WTC11 (cell line): Measurements from ENCODE around the gene SORL1.

Experiments used
- ATF1 ChIP-seq: sonication (generic); formaldehyde crosslinking; IDR thresholded peaks from 2 replicates; pipeline ENCODE4 v1.8.1; 2023; ENCODE audit warnings: mild to moderate bottlenecking, moderate library complexity, missing genetic modification reagents
- CTCF ChIP-seq: fragments of 200-600 bp; IDR thresholded peaks from 2 replicates; pipeline ENCODE4 v1.8.0; 2022; ENCODE audit warnings: antibody characterized with exemption
- ETV6 ChIP-seq: sonication (generic); formaldehyde crosslinking; IDR thresholded peaks from 2 replicates; pipeline ENCODE4 v1.8.1; 2022; ENCODE audit warnings: mild to moderate bottlenecking, missing genetic modification reagents
- GABPB1 ChIP-seq: sonication (generic); formaldehyde crosslinking; IDR thresholded peaks from 2 replicates; pipeline ENCODE4 v1.8.1; 2023; ENCODE audit warnings: mild to moderate bottlenecking, missing genetic modification reagents
- IRF2 ChIP-seq: sonication (generic); formaldehyde crosslinking; IDR thresholded peaks from 2 replicates; pipeline ENCODE4 v1.8.0; 2022; ENCODE audit warnings: low read depth, missing genetic modification reagents, borderline replicate concordance
- MYBL2 ChIP-seq: sonication (generic); formaldehyde crosslinking; IDR thresholded peaks from 2 replicates; pipeline ENCODE4 v1.8.1; 2023; ENCODE audit warnings: mild to moderate bottlenecking, moderate library complexity, missing genetic modification reagents
- NFATC4 ChIP-seq: fragments of 250-450 bp; sonication (Bioruptor Pico); IDR thresholded peaks from 2 replicates; pipeline ENCODE4 v1.9.0; 2021; ENCODE audit warnings: mild to moderate bottlenecking
- NFYB ChIP-seq: sonication (generic); formaldehyde crosslinking; conservative IDR thresholded peaks from 2 replicates; pipeline ENCODE4 v1.8.0; 2022; ENCODE audit warnings: low read depth, missing genetic modification reagents
- NR2C2 ChIP-seq: sonication (generic); formaldehyde crosslinking; IDR thresholded peaks from 2 replicates; pipeline ENCODE4 v1.8.0; 2022; ENCODE audit warnings: mild to moderate bottlenecking, missing genetic modification reagents
- SP1 ChIP-seq: sonication (generic); formaldehyde crosslinking; conservative IDR thresholded peaks from 2 replicates; pipeline ENCODE4 v1.8.1; 2022; ENCODE audit warnings: missing genetic modification reagents
- ZNF121 ChIP-seq: sonication (generic); formaldehyde crosslinking; IDR thresholded peaks from 2 replicates; pipeline ENCODE4 v1.8.0; 2023; ENCODE audit warnings: missing genetic modification reagents
- ZNF416 ChIP-seq: fragments of 250-450 bp; sonication (Bioruptor Pico); IDR thresholded peaks from 2 replicates; pipeline ENCODE4 v1.9.0; 2021; ENCODE audit warnings: mild to moderate bottlenecking, inconsistent platforms
- ZNF425 ChIP-seq: fragments of 250-450 bp; sonication (Bioruptor Pico); conservative IDR thresholded peaks from 2 replicates; pipeline ENCODE4 v1.9.0; 2021; ENCODE audit warnings: mild to moderate bottlenecking
- TF ChIP-seq, protein P1 (sequence below): sonication (generic); formaldehyde crosslinking; IDR thresholded peaks from 2 replicates; pipeline ENCODE4 v1.8.1; 2023; ENCODE audit warnings: mild to moderate bottlenecking, missing genetic modification reagents, borderline replicate concordance

DNA sequence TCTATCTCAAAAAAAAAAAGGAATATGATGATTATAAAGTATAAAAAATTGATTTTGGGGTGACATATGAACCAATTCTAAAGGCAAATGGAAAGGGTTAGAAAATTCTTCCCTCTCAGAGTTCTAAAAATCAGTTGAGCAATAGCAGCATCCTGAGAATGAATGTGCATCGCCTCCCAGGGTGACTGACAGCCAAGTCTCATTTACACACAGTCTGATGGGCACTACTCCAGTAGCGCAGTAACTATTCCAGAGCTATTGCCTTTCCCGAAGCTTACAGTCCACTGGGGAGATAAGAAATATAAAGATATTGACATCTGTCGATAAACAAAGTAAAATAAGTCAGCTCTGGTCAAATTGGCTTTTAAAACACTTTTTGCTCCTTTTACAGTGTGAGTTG is 32.3 kb upstream of the SORL1 start:
- TF ChIP-seq CTCF: no peak
- no peak for TF ChIP-seq NFATC4 (CRISPR knock-in tag)
- TF ChIP-seq ETV6: no peak
- TF ChIP-seq SP1 (CRISPR knock-in tag): no peak
- TF ChIP-seq IRF2 (CRISPR knock-in tag): no peak
- TF ChIP-seq ZNF425 (CRISPR knock-in tag): no peak
- TF ChIP-seq, protein P1, sequence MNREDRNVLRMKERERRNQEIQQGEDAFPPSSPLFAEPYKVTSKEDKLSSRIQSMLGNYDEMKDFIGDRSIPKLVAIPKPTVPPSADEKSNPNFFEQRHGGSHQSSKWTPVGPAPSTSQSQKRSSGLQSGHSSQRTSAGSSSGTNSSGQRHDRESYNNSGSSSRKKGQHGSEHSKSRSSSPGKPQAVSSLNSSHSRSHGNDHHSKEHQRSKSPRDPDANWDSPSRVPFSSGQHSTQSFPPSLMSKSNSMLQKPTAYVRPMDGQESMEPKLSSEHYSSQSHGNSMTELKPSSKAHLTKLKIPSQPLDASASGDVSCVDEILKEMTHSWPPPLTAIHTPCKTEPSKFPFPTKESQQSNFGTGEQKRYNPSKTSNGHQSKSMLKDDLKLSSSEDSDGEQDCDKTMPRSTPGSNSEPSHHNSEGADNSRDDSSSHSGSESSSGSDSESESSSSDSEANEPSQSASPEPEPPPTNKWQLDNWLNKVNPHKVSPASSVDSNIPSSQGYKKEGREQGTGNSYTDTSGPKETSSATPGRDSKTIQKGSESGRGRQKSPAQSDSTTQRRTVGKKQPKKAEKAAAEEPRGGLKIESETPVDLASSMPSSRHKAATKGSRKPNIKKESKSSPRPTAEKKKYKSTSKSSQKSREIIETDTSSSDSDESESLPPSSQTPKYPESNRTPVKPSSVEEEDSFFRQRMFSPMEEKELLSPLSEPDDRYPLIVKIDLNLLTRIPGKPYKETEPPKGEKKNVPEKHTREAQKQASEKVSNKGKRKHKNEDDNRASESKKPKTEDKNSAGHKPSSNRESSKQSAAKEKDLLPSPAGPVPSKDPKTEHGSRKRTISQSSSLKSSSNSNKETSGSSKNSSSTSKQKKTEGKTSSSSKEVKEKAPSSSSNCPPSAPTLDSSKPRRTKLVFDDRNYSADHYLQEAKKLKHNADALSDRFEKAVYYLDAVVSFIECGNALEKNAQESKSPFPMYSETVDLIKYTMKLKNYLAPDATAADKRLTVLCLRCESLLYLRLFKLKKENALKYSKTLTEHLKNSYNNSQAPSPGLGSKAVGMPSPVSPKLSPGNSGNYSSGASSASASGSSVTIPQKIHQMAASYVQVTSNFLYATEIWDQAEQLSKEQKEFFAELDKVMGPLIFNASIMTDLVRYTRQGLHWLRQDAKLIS (CRISPR knock-in tag): no peak
- no peak for TF ChIP-seq ATF1 (CRISPR knock-in tag)
- TF ChIP-seq MYBL2: no peak
- no peak for TF ChIP-seq NR2C2
- no peak for TF ChIP-seq GABPB1 (CRISPR knock-in tag)
- TF ChIP-seq ZNF416: no peak
- TF ChIP-seq ZNF121 (CRISPR knock-in tag): no peak
- TF ChIP-seq NFYB (CRISPR knock-in tag): no peak
